HL-60/S4 (cell line): ENCODE measurements around the gene C9orf43.
"Not testable (repeated sequence)": the region's sequence is repeated elsewhere in the genome, so short reads cannot be mapped to it uniquely, and the experiment has no call there.

Experiments used
- in situ Hi-C: fragments of 300-500 bp; cut with MboI; formaldehyde crosslinking; loops from 2 replicates; pipeline ENCODE4 v1.14.3; 2022; ENCODE audit warnings: low sequenced_read_pairs

Gene C9orf43, protein sequence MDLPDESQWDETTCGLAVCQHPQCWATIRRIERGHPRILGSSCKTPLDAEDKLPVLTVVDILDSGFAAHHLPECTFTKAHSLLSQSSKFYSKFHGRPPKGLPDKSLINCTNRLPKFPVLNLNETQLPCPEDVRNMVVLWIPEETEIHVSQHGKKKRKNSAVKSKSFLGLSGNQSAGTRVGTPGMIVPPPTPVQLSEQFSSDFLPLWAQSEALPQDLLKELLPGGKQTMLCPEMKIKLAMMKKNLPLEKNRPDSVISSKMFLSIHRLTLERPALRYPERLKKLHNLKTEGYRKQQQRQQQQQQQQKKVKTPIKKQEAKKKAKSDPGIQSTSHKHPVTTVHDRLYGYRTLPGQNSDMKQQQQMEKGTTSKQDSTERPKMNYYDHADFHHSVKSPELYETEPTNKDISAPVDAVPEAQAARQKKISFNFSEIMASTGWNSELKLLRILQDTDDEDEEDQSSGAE

DNA sequence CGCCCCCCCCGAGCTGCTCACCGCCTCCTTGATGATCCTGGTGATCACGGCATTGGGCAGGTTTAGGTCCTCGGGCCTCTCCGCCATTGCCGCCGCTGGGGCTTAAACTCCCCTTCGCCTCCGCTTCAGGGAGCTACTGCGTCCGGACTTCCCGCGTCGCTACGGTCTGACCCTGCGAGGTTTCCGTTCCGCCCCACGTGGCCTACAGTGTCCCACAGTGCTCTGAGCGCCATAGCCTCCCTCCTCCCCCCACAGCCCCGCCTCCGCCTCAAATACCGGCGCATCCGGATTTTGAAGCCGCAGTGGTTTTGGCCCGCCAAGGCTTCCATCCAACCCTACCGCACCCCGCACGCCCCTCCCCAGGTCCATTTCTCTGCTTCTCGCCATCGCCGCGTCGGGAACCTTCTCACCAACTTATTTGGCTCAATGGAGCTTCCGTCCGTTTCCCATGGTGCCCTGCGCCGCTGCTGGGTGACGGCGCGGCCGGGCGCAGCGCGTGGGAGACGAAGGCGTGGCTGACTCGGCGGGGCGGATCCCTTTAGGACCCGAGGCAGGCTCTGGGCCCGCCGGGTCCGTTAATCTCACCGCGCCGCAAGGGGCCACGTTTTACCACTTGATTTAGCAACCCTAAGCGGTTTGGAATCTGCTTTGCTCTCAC, at the start of gene C9orf43, which contains the start of gene POLE3:
TSS of gene C9orf43 (plus strand) at position 541 of the 658 bp plus-strand sequence. CDS start 2,747 bp downstream, outside the sequence.
TSS of gene POLE3 (minus strand) at position 469 of the 658 bp plus-strand sequence. CDS start at position 87, 382 bp downstream.
- in situ Hi-C loops, result no loop called here

DNA sequence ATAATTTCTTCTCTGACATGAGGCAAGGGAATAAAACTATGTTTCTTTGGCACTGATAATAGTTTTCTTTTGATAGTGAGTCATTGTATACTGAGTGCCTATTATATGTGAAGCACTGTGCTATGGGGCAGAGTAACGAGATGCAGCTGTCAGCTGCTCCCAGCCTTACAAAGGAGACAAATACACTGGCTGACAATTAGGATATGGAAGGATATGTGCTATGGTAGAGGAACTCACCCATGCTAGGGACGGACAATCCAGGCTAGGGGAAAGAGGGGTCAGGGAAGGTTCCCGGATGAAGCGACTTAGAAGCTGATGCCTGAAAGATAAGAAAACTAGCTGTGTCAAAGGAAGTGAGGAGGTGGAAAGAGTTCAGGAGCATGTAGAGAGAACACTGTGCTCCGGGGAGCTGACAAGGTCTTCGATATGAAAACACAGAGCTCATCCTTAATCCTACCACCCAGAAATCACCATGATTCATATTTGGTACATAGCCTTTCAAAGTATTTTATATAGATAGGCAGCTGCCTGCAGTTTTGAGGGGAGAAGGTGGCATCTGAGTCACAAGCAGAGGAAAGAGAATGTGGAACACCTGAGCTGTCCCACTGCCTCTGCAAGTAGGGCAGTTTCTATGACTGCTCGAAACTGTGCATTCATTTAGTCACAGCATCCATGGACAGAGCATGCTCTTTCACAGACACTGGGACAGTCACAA, 49.1 kb upstream of the C9orf43 start:
- in situ Hi-C loops, result no loop called here

DNA sequence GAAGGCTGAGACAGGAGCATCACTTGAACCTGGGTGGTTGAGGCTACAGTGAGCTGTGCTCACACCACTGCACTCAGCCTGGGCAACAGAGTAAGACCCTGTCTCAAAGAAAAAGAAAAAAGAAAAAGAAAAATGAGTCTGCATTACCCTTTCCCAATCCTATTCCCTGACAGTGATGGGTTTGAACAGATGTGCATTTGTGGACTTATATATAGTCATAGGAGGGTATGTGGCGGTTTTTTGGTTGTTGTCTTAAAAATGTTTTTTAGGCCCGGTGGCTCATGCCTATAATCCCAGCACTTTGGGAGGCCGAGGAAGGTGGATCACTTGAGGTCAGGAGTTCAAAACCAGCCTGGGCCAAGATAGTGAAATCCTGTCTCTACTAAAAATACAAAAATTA, 47.2 kb upstream of the C9orf43 start:
- in situ Hi-C loops, result no loop called here

DNA sequence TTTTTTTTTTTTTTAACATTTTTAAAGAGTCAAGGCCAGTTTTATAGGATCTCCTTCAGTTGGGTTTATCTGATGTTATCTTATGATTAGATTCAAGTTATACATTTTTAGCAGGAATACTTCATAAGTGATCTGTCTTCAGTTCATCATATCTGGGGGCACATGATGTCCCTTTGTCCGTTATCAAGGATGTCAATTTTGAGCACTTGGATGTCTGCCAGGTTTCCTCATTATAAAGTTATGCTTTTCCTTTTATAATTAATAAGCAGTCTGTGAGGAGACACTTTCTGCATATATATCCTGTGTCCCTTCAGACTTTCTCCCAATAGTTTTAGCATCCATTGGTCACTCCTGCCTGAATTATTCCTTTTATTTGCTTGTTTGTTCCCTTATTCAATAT, 45.6 kb upstream of the C9orf43 start:
- in situ Hi-C loops, result no loop called here

GRCh38 chr9:113365652-113366051, 44.9 kb upstream of the C9orf43 start:
- in situ Hi-C loops, result not testable (repeated sequence)

DNA sequence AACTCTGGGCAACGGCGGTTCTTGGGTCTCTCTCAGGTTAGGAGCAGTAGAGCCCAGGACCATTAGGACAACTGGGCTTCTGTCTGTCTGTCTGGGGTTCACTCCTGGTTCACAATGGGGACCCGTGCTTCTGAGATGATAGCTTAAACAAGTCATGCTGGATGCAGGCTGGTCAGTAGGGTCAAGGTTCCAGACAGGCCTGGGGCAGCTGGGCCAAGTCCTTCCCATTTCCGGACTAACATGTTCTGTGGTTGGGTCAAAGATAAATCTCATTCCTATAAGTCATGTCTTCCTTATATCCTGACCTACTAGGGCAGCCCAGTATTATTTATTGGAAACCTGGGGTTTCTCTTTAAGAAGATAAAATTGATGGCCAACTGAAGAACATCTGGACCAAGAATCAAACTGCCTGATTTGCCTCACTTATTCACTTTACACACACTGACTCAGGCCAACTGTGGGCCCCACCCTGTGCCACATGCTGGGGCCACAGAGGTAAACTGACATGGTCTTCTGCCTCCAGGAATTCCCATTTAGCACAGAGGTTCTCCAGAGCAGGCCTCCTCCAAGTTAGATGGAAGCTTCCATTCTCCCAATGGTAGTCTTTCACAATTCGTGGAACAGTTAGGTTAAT, 42.1 kb upstream of the C9orf43 start:
- in situ Hi-C loops, result no loop called here

GRCh38 chr9:113368982-113369854, 41.3 kb upstream of the C9orf43 start:
- in situ Hi-C loops, result no loop called here

DNA sequence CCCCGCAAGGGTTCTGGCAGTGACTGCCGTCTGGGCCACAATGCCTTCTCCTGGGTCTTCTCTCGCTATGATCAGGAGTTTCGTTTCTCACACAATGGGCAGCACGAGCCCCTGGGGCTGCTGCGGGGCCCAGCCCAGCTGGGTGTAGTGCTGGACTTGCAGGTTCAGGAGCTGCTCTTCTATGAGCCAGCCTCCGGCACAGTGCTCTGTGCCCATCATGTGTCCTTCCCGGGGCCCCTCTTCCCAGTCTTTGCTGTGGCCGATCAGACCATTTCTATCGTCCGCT, 40.7 kb upstream of the C9orf43 start:
- in situ Hi-C loops, result no loop called here

GRCh38 chr9:113370806-113371325, 39.7 kb upstream of the C9orf43 start:
- in situ Hi-C loops, result no loop called here

GRCh38 chr9:113372059-113372458, 38.5 kb upstream of the C9orf43 start:
- in situ Hi-C loops, result no loop called here

GRCh38 chr9:113373256-113373655, 37.3 kb upstream of the C9orf43 start:
- in situ Hi-C loops, result no loop called here

DNA sequence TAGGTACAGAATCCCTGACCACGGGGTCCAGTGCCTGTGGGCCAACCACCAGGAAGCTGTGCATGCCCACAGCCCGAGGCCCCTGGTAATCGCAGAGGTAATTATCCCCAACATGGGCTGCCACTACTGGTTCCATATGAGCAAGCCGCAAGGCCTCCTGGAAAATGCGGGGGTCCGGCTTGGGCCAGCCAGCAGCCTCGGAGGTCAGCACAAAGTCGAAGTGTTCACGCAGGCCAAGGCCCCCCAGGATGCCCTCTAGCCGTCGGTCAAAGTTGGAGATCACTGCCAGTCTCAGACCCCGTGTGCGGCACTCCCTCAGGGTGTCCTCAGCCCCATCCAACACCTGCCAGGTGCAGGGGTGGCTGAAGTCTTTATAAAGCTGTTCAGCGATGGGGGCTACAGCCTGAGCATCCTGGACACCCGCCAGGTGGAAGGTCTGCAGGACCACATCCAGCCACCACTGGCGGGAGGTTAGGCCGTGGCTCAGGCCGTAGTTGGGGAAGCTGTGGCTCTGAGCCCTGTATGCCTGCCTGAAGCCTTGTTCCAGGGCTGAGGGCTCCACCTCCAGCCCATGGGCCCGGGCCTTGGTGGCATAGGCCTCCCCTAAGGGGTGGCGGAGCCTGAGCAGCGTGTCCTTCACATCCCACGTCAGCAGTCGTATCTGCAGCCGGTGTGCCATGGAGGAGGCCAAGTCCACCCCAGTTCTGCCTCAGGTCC, 36.7 kb upstream of the C9orf43 start:
- in situ Hi-C loops, result no loop called here

DNA sequence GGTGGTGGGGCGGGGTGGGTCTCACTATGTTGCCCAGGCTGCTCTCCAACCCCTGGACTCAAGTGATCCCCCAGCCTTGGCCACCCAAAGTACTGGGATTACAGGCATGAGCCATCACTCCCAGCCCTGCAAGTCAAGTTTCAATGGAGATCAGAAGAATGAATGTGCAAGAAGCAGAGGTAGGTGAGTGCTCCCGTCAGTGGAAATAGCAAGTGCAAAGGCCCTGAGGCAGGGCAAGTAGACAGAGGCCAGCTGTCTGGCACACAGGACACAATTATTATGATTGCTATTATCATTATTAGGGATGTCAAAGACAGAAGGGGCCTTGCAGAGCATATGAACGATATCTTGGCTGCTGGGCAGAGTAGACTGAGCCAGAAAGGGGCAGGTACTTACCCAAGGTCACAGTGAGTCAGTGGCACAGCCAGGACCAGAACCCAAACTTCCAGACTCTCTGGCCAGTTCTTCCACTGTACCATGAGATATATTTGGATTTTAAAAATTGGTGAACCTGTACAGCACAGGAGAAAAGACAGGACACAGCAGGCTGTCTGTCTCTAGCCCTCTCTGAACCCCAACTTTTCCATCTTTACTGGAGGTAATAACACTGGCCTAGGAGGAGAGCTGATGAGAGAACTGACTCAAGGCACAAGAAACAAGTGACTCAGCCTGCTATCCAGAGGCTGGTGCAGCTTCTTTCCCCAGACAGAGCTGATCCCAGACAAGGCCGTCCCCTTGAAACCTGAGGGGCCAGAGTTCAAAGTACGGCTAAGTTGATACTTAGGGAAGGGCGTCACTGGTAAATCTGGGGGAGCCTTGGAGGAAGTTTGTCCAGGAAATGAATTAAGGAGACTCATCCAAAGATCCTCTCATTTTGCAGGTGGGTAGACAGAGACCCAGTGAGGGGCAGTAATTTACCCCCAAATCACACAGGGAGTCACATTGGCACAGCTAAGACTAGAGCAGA, 35.2 kb upstream of the C9orf43 start:
- in situ Hi-C loops, result no loop called here

- in situ Hi-C loops, result no loop called here
These were observed 33.6 kb upstream of the C9orf43 start, which contains the start of gene HDHD3 for GRCh38 chr9:113376634-113377567. Gene HDHD3, minus strand, starts transcription at chr9:113376986. Its CDS starts 2,632 bp downstream, at chr9:113374354.

DNA sequence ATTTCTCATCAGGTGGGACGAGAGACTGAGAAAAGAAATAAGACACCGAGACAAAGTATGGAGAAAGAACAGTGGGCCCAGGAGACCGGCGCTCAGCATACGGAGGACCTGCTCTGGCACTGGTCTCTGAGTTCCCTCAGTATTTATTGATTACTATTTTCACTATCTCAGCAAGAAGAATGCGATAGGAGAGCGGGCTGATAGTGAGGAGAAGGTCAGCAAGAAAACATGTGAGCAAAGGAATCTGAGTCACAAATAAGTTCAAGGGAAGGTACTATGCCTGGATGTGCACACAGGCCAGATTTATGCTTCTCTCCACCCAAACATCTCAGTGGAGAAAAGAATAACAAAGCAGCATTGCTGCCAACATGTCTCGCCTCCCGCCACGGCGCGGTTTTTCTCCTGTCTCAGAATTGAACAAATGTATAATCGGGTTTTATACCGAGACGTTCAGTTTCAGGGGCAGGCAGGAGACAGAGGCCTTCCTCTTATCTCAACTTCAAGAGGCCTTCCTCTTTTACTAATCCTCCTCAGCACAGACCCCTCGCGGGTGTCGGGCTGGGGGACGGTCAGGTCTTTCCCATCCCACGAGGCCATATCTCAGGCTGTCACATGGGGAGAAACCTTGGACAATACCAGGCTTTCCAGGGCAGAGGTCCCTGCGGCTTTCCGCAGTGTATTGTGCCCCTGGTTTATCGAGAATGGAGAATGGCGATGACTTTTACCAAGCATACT, 31.3 kb upstream of the C9orf43 start:
- in situ Hi-C loops, result not testable (repeated sequence)

- in situ Hi-C loops, result not testable (repeated sequence)
These were observed 30.7 kb upstream of the C9orf43 start for GRCh38 chr9:113379829-113380210.
